ENCODE data around the gene SLC2A6.

DNA sequence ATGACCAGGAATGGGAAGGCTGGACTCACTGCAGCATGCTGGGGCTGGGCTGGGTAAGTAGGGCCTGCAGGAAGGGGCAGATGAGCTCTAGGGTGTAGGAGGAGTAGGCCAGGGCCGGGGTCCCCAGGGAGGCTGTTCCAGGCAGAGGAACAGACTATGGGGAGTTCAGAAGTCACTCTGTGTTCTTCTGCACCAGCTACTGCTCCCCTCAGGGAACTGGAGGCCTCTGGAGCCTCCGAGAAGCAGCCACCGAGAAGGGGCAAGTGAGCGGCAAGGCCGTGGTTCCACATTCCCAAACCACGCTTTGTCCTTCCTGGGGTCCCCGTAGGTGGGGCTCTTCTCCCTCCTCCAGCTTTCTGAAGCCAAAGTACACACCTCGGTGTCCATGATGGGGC is 8.4 kb upstream of the SLC2A6 start:
- TF ChIP-seq, protein P1, sequence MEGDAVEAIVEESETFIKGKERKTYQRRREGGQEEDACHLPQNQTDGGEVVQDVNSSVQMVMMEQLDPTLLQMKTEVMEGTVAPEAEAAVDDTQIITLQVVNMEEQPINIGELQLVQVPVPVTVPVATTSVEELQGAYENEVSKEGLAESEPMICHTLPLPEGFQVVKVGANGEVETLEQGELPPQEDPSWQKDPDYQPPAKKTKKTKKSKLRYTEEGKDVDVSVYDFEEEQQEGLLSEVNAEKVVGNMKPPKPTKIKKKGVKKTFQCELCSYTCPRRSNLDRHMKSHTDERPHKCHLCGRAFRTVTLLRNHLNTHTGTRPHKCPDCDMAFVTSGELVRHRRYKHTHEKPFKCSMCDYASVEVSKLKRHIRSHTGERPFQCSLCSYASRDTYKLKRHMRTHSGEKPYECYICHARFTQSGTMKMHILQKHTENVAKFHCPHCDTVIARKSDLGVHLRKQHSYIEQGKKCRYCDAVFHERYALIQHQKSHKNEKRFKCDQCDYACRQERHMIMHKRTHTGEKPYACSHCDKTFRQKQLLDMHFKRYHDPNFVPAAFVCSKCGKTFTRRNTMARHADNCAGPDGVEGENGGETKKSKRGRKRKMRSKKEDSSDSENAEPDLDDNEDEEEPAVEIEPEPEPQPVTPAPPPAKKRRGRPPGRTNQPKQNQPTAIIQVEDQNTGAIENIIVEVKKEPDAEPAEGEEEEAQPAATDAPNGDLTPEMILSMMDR (conservative IDR thresholded peaks at IDR 0.05 in 1 of 2, IDR thresholded peaks at IDR 0.05 in 1 of 2; ENCODE audit: low read depth in 1 of 2, low read length in 2 of 2): no peak
- TF ChIP-seq EZH2 (IDR thresholded peaks at IDR 0.05; ENCODE audit: low read length, missing control alignments): no peak
